CD4-positive, CD25-positive, alpha-beta regulatory T cell (primary cell): Measurements from ENCODE around the gene REV3L. TPM values are rescaled to one million over a fixed set of nuclear protein-coding genes. Genes with fewer than 3 reads are reported as not detected.

Experiments used
- ATAC-seq, 2 donors: fragments of 150-1000 bp; cut with Tn5 transposase; one replicate each; pipeline ENCODE4 v1.10.0; 2021; ENCODE audit warnings: low read depth in 2 of 2, moderate number of reproducible peaks in 2 of 2, moderate library complexity in 1 of 2
- DNase-seq, 3 donors: peaks; one replicate each; pipeline versions ENCODE4 v3.0.0 to v3.0.0-alpha.2; 2012 to 2022; ENCODE audit warnings: mixed read lengths in 1 of 3
- H3K27ac ChIP-seq: one replicate; pipeline ENCODE4 v1.7.0; 2013; ENCODE audit warnings: mild to moderate bottlenecking, low read length; ENCODE audit not compliant: insufficient read depth, poor library complexity, severe bottlenecking
- H3K27me3 ChIP-seq: one replicate; pipeline ENCODE4 v1.7.0; 2013; ENCODE audit warnings: low read length; ENCODE audit not compliant: control insufficient read depth, insufficient read depth
- H3K36me3 ChIP-seq: one replicate; pipeline ENCODE4 v1.7.0; 2013; ENCODE audit warnings: mild to moderate bottlenecking, low read length, moderate library complexity; ENCODE audit not compliant: control insufficient read depth, insufficient read depth
- H3K4me1 ChIP-seq: 2 replicates; pipeline ENCODE4 v1.7.0; 2013; ENCODE audit warnings: mild to moderate bottlenecking, low read length; ENCODE audit not compliant: insufficient read depth, control insufficient read depth, poor library complexity, severe bottlenecking
- H3K4me3 ChIP-seq: one replicate; pipeline ENCODE4 v1.7.0; 2013; ENCODE audit warnings: low read depth, mild to moderate bottlenecking, low read length, moderate library complexity
- H3K9me3 ChIP-seq, 2 experiments: 1 replicate in 1 of 2; 2 replicates in 1 of 2; pipeline ENCODE4 v1.7.0; 2013; ENCODE audit warnings: low read length in 2 of 2, mild to moderate bottlenecking in 1 of 2, moderate library complexity in 1 of 2; ENCODE audit not compliant: control insufficient read depth in 2 of 2
- H3K27ac Mint-ChIP-seq, 3 donors: one replicate each; pipeline ENCODE4 v1.8.0; 2020 to 2022; ENCODE audit warnings: mild to moderate bottlenecking in 3 of 3, mixed read lengths in 3 of 3, moderate library complexity in 2 of 3
- H3K27me3 Mint-ChIP-seq: one replicate; pipeline ENCODE4 v1.8.0; 2022; ENCODE audit warnings: mild to moderate bottlenecking, mixed read lengths
- H3K36me3 Mint-ChIP-seq: one replicate; pipeline ENCODE4 v1.8.0; 2020; ENCODE audit warnings: mixed read lengths
- H3K4me1 Mint-ChIP-seq, 4 donors: one replicate each; pipeline ENCODE4 v1.8.0; 2020 to 2022; ENCODE audit warnings: mixed read lengths in 4 of 4, mild to moderate bottlenecking in 1 of 4
- H3K4me3 Mint-ChIP-seq, 4 donors: one replicate each; pipeline ENCODE4 v1.8.0; 2020 to 2022; ENCODE audit warnings: mild to moderate bottlenecking in 4 of 4, mixed read lengths in 4 of 4, moderate library complexity in 3 of 4
- H3K9me3 Mint-ChIP-seq, 7 donors: one replicate each; pipeline ENCODE4 v1.8.0; 2020 to 2022; ENCODE audit warnings: mixed read lengths in 7 of 7, mild to moderate bottlenecking in 3 of 7, moderate library complexity in 2 of 7
- polyA plus RNA-seq, 4 donors: library from polyadenylated mRNA; unstranded; fragments of 300-500 nt; fragmentation: Illumina TruSeq; gene quantifications; one replicate each; pipeline ENCODE4 v1.2.3, GENCODE V29; 2021
- total RNA-seq: library from RNA; stranded (reverse); gene quantifications from one replicate; pipeline ENCODE4 v1.2.3, GENCODE V29; 2022

REV3L gene
- total and polyA plus RNA-seq, 5 donors from 2014 or later, result 6.5 to 35.7 (median 9.4) TPM

DNA sequence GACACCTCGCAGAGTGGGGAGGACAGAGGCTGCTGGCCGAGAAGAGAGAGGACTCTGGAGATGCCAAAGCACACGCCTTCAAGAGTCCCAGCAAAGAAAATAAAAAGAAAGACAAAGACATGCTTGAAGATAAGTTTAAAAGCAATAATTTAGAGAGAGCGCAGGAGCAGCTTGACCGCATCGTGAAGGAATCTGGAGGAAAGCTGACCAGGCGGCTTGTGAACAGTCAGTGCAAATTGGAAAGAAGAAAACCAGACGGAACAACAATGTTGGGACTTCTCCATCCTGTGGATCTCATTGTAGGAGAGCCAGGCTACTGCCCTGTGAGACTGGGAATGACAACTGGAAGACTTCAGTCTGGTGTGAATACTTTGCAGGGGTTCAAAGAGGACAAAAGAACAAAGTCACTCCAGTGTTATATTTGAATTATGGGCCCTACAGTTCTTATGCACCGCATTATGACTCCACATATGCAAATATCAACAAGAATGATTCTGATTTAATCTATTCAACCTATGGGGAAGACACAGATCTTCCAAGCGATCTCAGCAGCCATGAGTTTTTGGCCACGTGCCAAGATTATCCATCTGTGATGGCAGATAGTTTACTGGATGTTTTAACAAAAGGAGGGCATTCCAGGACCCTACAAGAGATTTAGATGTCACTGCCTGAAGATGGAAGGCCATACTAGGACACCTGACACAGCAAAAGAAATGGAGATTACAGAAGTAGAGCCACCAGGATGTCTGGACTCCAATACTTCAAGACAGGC lies 52.2 kb downstream of the REV3L start:
- DNase-seq, result no peak
- Histone ChIP-seq H3K36me3 (peaks cover 4% of the 10 kb centered on the region), H3K4me3 (no peak overlapping the region), H3K4me1 (peaks cover 21% of the 10 kb centered on the region), H3K9me3 (peaks cover 8 to 16% of the 10 kb centered on the region in 2 experiments), H3K27ac (no peak overlapping the region), H3K27me3 (no peaks in the 10 kb centered on the region)
- peaks cover 37% of the 10 kb centered on the region for H3K36me3 Mint-ChIP-seq
- no peaks in the 10 kb centered on the region for H3K27me3 Mint-ChIP-seq
- H3K4me3 Mint-ChIP-seq, result no peak overlapping the region
- H3K27ac Mint-ChIP-seq, result no peak overlapping the region
- peaks cover 0 to 24% (median 7%) of the 10 kb centered on the region in 7 donors for H3K9me3 Mint-ChIP-seq
- no peak for ATAC-seq
- peaks cover 39 to 62% (median 50%) of the 10 kb centered on the region in 4 donors for H3K4me1 Mint-ChIP-seq

DNA sequence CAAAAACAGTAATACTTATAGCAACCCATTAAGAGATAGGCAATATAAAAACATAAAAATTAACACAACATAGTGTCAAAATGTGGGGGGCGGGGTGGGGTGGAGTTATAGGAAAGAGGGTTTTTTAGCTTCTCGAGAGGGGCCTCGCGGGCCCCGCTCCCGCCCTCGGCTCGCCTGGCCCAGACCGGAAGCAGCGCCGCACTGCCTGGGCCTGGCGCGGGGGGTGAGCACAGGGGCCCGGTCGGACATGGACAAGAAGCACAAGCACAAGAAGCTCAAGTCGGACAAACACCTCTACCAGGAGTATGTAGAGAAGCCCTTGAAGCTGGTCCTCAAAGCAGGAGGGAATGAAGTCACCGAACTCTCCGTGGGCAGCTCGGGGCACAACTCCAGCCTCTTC lies 53.4 kb downstream of the REV3L start:
- peaks cover 0 to 24% (median 7%) of the 10 kb centered on the region in 7 donors for H3K9me3 Mint-ChIP-seq
- peaks cover 21% of the 10 kb centered on the region for H3K4me1 ChIP-seq
- no peak overlapping the region for H3K4me3 ChIP-seq
- peak overlapping the region in 1 of 4 donors; percentile 68 for H3K4me3 Mint-ChIP-seq
- H3K36me3 ChIP-seq, result peaks cover 4% of the 10 kb centered on the region
- peak overlapping the region in 1 of 3 donors; percentile 87 for H3K27ac Mint-ChIP-seq
- ATAC-seq (no peak), DNase-seq (no peak)
- peaks cover 8 to 16% of the 10 kb centered on the region in 2 experiments for H3K9me3 ChIP-seq
- no peaks in the 10 kb centered on the region for H3K27me3 Mint-ChIP-seq
- no peak overlapping the region for H3K27ac ChIP-seq
- no peaks in the 10 kb centered on the region for H3K27me3 ChIP-seq
- H3K36me3 Mint-ChIP-seq, result peaks cover 31% of the 10 kb centered on the region
- H3K4me1 Mint-ChIP-seq, result peaks cover 34 to 59% (median 49%) of the 10 kb centered on the region in 4 donors

DNA sequence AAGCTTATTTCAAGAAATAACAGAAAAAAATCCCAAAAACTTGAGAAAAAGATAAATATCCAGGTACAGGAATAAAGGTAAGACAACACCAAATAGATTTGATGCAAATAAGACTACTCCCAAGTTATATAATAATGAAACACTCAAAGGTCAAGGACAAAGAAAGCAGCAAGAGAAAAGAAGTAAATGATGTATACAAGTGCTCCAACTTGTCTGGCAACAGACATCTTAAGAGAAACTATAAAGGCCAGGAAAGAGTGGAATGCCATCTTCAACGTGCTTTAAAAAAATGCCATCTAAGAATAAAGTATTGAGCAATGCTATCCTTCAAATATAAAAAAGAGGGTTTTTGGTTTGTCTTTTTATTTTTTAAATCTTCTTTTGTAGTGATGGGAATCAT lies 54.2 kb downstream of the REV3L start:
- no peaks in the 10 kb centered on the region for H3K27me3 ChIP-seq
- no peak for ATAC-seq
- H3K36me3 ChIP-seq, result peaks cover 4% of the 10 kb centered on the region
- no peaks in the 10 kb centered on the region for H3K27me3 Mint-ChIP-seq
- no peak overlapping the region for H3K27ac ChIP-seq
- H3K4me3 ChIP-seq, result no peak overlapping the region
- DNase-seq, result no peak
- peaks cover 0 to 24% (median 5%) of the 10 kb centered on the region in 7 donors for H3K9me3 Mint-ChIP-seq
- H3K27ac Mint-ChIP-seq, result peak overlapping the region in 1 of 3 donors; percentile 63
- peaks cover 31% of the 10 kb centered on the region for H3K36me3 Mint-ChIP-seq
- H3K4me1 Mint-ChIP-seq, result peaks cover 40 to 63% (median 53%) of the 10 kb centered on the region in 4 donors
- peaks cover 8 to 16% of the 10 kb centered on the region in 2 experiments for H3K9me3 ChIP-seq
- peaks cover 21% of the 10 kb centered on the region for H3K4me1 ChIP-seq
- no peak overlapping the region for H3K4me3 Mint-ChIP-seq

DNA sequence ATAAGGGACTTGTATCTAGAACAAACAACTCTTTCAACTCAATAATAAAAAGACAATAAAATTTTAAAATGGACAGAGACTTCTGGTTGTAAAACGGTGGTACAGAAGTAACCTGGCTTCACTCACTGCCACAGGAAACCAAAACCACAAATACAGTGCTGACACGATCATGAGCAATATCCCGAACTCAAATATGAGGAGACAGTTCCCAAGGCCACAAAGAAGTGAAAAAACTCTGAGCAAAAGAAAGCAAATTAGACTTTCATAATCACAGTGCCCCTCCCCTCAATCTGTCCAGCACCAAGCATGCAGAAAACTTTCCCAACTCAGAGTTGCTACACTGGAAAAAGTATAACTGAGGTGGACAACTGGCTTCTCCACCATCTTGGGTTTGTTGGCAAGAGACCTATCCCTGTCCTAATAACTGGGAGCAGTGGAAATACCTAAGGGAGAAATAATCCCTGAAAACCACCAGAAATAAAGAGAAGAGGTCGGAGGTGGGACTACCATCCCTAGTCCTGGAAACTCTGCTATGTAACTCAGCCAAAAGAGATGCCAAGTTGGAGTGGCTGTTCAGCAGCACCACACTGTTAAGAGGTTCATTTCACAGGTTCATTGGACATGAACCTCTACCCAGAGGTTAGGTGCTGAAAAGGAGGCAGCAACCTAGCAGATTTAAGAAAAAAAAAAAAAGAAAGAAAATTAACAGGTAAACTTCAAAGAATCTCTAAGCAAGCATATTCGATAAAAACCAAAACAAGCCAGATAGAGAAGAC lies 55.5 kb downstream of the REV3L start:
- H3K4me3 ChIP-seq, result peak overlapping the region; percentile 67
- H3K4me1 Mint-ChIP-seq, result peaks cover 38 to 57% (median 46%) of the 10 kb centered on the region in 4 donors

DNA sequence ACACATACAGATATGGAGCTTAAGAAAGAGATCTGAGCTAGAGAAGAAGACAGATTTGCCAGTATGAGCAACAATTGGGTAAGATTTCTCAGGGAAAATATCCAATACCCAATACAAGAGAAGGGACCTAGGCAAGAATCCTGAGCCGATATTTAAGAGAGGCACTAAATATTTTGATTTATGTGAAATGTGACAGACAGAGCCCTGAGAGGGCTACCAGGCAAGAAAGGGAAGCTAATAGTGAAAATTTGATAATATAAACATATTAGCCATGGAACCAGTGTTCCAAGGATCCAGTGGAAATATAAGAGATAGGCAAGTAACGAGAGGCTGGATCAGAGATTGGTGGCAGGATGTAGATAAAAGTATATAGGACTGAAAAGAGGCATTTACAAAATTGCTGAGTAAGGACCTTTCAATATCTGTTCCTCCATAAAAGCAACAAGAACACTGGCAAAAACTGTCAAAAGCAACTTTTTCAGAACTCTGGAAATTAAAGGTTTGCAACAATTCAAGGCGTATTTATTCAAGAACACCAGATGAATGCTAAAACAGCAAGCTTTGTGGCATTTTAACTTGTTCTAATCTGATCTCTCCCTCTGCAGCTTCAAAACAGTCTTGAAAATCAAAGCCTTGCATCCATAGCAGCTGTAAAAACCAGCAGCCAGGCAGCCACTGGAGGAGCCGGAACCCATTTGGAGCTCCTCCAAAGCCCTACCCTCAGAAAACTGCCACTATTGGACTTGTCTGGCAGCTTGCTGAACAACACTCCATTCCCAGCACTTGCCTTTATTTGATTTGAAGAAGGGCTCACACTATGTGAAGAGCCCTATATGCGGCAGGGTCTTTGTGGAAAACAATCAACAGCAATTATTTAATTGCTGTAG lies 58.8 kb downstream of the REV3L start:
- Histone ChIP-seq H3K4me1 (peaks cover 14% of the 10 kb centered on the region), H3K4me3 (peak overlapping the region; percentile 17), H3K9me3 (peaks cover 8 to 14% of the 10 kb centered on the region in 2 experiments), H3K27ac (no peak overlapping the region), H3K36me3 (peaks cover 4% of the 10 kb centered on the region), H3K27me3 (no peaks in the 10 kb centered on the region)
- Mint-ChIP-seq H3K4me3 (no peak overlapping the region), H3K9me3 (peaks cover 0 to 17% (median 5%) of the 10 kb centered on the region in 7 donors), H3K27me3 (no peaks in the 10 kb centered on the region), H3K4me1 (peaks cover 23 to 45% (median 35%) of the 10 kb centered on the region in 4 donors), H3K27ac (peak overlapping the region in 1 of 3 donors; percentile 1), H3K36me3 (peaks cover 18% of the 10 kb centered on the region)
- ATAC-seq, result no peak
- DNase-seq, result no peak

More for the DNA sequence above, 55.5 kb downstream of the REV3L start:
- Histone ChIP-seq H3K36me3 (peaks cover 4% of the 10 kb centered on the region), H3K4me1 (peaks cover 20% of the 10 kb centered on the region), H3K9me3 (peaks cover 8 to 16% of the 10 kb centered on the region in 2 experiments), H3K27ac (no peak overlapping the region), H3K27me3 (no peaks in the 10 kb centered on the region)
- ATAC-seq (peak; percentile 58 to 64), DNase-seq (peak in 2 of 3 donors; percentile 17 to 60)
- Mint-ChIP-seq H3K4me3 (peak overlapping the region in 2 of 4 donors; percentile 53 to 71), H3K36me3 (peaks cover 32% of the 10 kb centered on the region), H3K27ac (peak overlapping the region in 1 of 3 donors; percentile 47), H3K9me3 (peaks cover 0 to 24% (median 5%) of the 10 kb centered on the region in 7 donors), H3K27me3 (no peaks in the 10 kb centered on the region)

DNA sequence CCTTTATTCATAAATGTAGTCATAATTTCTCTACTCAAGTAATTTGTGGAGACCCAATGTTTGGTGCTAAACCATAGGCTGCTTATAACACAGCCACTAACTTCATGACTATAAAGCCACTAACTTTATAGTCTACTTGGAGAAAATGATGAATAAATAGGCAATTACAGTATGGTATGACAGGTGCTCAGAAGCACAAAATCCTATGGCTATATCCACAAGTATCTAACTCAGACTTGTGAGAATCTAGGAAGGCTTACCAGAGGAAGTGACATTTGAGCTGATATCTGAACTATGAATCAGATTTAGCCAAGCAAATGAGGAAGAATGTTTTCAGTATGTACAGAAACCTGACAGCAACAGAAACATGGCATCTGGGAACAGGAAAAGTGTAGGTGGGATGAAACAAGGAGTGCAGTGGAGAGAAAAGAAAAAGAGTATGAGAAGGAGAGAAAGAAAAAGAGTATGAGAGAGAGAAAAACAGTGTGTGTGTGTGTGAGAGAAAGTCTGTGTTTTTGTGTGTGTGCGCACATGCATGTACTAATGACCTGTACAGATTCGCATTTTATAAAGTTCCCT lies 59.9 kb downstream of the REV3L start:
- H3K36me3 ChIP-seq, result no peaks in the 10 kb centered on the region
- Mint-ChIP-seq H3K4me1 (peaks cover 15 to 44% (median 36%) of the 10 kb centered on the region in 4 donors), H3K27ac (peak overlapping the region in 1 of 3 donors; percentile 1), H3K36me3 (peaks cover 7% of the 10 kb centered on the region), H3K27me3 (no peaks in the 10 kb centered on the region), H3K4me3 (no peak overlapping the region), H3K9me3 (peaks cover 0 to 6% (median 3%) of the 10 kb centered on the region in 7 donors)
- ATAC-seq (no peak), DNase-seq (no peak)
- H3K4me3 ChIP-seq, result no peak overlapping the region
- H3K27me3 ChIP-seq, result no peaks in the 10 kb centered on the region
- peaks cover 14% of the 10 kb centered on the region for H3K4me1 ChIP-seq
- no peak overlapping the region for H3K27ac ChIP-seq
- H3K9me3 ChIP-seq, result peaks cover 0 to 3% of the 10 kb centered on the region in 2 experiments
